GM20000 (cell line): ENCODE results near the gene ALOX15B.

ENCODE experiments used
- DNase-seq: peaks from one replicate; pipeline ENCODE4 v3.0.0; 2012; ENCODE audit warnings: low spot score
- CTCF ChIP-seq: IDR thresholded peaks from 2 replicates; pipeline ENCODE4 v1.5.1; 2012; ENCODE audit warnings: mild to moderate bottlenecking, control low read depth; ENCODE audit errors: extremely low read depth, missing control alignments

The ALOX15B gene

GRCh38 chr17:8079291-8080207 lies 40.7 kb downstream of the ALOX15B start:
- DNase-seq = peak; percentile 94
- TF ChIP-seq CTCF = peak; percentile 76

DNA sequence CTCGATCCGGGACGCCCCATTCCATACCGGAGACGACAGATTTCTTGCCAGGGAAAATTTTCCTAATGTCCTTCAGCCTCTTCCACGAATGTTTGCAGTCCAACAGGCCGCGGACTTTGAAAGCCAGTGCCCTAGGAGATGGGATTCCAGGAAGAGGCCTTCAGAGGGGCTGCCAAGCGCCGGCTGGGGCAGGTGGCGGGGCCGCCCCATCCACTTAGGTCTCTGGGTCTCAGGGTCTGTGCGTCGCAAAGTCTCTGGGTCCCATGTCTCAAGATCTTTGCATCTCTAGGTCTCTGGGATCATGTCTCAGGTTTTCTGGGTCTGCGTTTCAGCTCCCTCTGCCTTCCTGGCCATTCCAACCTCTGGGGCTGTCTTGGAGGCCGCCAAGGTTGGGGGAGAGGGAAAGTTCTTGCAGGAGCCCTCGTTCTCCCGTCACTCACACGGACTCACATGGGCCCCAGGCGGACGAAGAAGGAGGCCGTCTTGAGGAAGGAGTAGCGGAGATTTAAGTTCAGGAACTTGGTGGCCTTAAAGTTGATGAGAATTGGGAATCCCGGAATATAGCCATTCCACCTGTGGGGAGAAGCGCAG lies 41.4 kb downstream of the ALOX15B start:
- DNase-seq = no peak
- no peak for TF ChIP-seq CTCF

GRCh38 chr17:8080799-8081219 lies 42.0 kb downstream of the ALOX15B start:
- no peak for DNase-seq
- no peak for TF ChIP-seq CTCF

DNA sequence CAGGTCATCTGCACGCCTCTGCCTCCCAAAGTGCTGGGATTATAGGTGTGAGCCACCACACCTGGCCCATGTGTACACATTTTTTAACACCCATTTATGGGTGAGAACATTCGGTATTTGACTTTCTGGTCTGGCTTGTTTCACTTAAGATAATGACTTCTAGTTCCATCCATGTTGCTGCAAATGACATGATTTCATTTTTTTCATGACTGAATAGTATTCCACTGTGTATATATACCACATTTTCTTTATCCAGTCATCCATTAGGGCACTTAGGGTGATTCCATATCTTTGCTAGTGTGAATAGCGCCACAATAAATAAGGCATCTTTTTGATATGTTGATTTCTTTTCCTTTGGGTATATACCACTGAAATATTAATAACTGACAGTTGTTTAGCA lies 43.0 kb downstream of the ALOX15B start:
- DNase-seq = no peak
- TF ChIP-seq CTCF = no peak

GRCh38 chr17:8082292-8082691 lies 43.4 kb downstream of the ALOX15B start:
- no peak for TF ChIP-seq CTCF

GRCh38 chr17:8084250-8084649 lies 45.4 kb downstream of the ALOX15B start:
- DNase-seq = no peak
- no peak for TF ChIP-seq CTCF

More at GRCh38 chr17:8082292-8082691, 43.4 kb downstream of the ALOX15B start:
- no peak for DNase-seq
